ENCODE results near the gene FLYWCH1. TPM values are rescaled to one million over a fixed set of nuclear protein-coding genes. Genes with fewer than 3 reads are reported as not detected.

The FLYWCH1 gene
- total and polyA plus RNA-seq, 9 of the 15 experiments (the other 6 are each of a cell fraction or from before 2014, with no cell fraction given) = 0.18 to 33.6 (median 11.3) TPM

DNA sequence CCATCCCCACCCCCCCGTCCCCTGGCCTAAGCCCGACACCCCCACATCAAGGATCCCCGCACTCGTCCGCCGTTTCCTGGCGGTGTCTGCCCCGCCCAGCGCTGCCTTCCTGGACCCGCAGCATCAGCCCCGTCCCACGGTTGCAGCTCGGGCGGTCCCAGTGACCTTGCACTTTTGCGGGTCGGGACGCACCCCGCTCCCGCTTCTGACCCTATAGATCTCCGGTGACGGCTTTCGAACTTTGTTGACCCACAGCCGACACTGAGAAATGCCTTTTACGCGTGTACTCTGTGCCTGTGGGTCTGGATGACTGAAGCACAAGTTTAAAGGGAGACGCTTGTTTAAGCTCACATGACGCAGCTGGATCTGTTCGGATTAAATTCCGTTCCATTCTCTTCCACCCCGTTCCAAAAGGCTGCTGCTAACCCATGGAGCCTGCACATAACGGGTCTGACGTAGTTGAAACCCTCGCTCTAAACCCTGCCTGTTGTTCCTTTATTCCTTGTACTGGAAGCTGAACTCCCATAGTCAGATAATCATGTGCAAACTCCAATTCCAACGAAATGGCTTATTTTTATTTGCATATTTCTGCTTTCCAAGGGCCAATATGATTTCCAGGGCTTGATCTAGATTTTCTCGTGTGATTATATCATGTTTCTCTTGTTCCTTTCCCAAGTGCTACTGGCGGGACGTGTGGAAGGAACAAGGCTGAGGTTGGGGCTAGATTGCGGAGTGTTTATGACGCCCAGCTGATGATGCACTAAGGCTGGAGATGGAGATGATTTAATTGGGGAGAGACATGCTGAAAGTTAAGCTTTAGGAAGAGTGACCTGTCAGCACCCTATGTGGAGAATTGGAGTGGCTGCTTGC, 834 bp downstream of the FLYWCH1 start (continued):
- no peak for TF ChIP-seq ZNF445 (CRISPR knock-in tag; IDR thresholded peaks at IDR 0.05; ENCODE audit: low read depth)
- TF ChIP-seq TEAD2 (tag; IDR thresholded peaks at IDR 0.05) = no peak
- no peak for TF ChIP-seq ZNF785 (CRISPR knock-in tag; IDR thresholded peaks at IDR 0.05)
- no peak for TF ChIP-seq DDX20 (tag; IDR thresholded peaks at IDR 0.05; ENCODE audit: low read depth)
- TF ChIP-seq, protein P1, sequence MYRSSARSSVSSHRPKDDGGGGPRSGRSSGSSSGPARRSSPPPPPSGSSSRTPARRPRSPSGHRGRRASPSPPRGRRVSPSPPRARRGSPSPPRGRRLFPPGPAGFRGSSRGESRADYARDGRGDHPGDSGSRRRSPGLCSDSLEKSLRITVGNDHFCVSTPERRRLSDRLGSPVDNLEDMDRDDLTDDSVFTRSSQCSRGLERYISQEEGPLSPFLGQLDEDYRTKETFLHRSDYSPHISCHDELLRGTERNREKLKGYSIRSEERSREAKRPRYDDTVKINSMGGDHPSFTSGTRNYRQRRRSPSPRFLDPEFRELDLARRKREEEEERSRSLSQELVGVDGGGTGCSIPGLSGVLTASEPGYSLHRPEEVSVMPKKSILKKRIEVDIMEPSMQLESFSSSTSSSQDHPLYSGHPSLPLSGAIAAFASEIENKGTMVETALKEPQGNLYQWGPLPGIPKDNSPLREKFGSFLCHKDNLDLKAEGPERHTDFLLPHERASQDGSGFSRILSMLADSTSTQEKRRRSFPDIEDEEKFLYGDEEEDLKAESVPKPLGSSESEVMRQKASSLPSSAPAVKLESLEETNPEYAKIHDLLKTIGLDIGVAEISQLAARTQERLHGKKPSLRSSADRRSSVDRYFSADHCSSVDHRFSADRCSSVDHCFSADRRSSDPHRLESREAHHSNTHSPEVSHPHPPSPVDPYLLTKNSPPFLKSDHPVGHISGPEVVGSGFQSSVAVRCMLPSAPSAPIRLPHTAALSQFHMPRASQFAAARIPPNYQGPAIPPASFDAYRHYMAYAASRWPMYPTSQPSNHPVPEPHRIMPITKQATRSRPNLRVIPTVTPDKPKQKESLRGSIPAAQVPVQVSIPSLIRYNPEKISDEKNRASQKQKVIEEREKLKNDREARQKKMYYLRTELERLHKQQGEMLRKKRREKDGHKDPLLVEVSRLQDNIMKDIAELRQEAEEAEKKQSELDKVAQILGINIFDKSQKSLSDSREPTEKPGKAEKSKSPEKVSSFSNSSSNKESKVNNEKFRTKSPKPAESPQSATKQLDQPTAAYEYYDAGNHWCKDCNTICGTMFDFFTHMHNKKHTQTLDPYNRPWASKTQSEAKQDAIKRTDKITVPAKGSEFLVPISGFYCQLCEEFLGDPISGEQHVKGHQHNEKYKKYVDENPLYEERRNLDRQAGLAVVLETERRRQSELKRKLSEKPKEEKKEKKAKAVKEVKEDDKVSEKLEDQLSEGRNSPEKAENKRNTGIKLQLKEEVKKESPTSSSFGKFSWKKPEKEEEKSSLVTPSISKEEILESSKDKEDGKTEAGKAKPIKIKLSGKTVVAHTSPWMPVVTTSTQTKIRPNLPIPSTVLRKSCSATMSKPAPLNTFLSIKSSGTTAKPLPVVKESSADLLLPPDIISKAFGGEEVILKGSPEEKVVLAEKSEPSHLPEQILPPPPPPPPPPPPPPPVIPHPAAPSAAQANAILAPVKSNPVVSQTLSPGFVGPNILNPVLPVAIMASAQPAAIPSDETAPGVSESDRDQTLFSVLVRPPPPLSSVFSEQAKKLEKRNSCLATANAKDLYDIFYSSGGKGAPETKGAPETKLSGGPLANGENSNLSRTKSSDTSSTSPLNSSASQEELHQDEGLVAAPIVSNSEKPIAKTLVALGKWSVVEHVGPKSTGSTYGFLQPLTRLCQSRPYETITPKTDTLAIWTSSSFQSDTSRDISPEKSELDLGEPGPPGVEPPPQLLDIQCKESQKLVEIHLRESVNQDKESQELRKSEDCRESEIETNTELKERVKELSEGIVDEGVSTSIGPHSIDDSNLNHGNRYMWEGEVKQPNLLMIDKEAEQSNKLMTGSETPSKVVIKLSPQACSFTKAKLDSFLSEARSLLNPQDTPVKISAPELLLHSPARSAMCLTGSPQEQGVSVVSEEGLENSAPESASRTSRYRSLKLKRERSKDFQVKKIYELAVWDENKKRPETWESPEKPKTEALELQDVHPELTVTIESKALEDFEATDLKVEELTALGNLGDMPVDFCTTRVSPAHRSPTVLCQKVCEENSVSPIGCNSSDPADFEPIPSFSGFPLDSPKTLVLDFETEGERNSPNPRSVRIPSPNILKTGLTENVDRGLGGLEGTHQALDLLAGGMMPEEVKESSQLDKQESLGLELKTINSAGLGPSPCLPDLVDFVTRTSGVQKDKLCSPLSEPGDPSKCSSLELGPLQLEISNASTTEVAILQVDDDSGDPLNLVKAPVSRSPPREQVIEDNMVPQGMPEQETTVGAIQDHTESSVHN (IDR thresholded peaks at IDR 0.05; ENCODE audit: borderline replicate concordance in 1 of 2, low read depth in 1 of 2) = no peak
- TF ChIP-seq, protein P2, sequence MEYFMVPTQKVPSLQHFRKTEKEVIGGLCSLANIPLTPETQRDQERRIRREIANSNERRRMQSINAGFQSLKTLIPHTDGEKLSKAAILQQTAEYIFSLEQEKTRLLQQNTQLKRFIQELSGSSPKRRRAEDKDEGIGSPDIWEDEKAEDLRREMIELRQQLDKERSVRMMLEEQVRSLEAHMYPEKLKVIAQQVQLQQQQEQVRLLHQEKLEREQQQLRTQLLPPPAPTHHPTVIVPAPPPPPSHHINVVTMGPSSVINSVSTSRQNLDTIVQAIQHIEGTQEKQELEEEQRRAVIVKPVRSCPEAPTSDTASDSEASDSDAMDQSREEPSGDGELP (CRISPR knock-in tag; IDR thresholded peaks at IDR 0.05; ENCODE audit: borderline replicate concordance) = peak; percentile 5; the same call in 1 of the 2 replicates
- TF ChIP-seq SAFB2 (IDR thresholded peaks at IDR 0.05; ENCODE audit: borderline replicate concordance, low read depth, low read length, severe bottlenecking) = no peak
- TF ChIP-seq RAD21 (CRISPR knock-in tag; conservative IDR thresholded peaks at IDR 0.05 in 1 of 2, IDR thresholded peaks at IDR 0.05 in 1 of 2) = no peak
- TF ChIP-seq KLF10 (CRISPR knock-in tag; IDR thresholded peaks at IDR 0.05) = no peak
- TF ChIP-seq, protein P3, sequence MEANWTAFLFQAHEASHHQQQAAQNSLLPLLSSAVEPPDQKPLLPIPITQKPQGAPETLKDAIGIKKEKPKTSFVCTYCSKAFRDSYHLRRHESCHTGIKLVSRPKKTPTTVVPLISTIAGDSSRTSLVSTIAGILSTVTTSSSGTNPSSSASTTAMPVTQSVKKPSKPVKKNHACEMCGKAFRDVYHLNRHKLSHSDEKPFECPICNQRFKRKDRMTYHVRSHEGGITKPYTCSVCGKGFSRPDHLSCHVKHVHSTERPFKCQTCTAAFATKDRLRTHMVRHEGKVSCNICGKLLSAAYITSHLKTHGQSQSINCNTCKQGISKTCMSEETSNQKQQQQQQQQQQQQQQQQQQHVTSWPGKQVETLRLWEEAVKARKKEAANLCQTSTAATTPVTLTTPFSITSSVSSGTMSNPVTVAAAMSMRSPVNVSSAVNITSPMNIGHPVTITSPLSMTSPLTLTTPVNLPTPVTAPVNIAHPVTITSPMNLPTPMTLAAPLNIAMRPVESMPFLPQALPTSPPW (CRISPR knock-in tag; IDR thresholded peaks at IDR 0.05) = 0 out of 2 replicates have a peak, but pooled peaks have one; percentile 39
- TF ChIP-seq ZC3H11A (IDR thresholded peaks at IDR 0.05; ENCODE audit: low read depth, low read length) = no peak
- no peak for TF ChIP-seq TFAM (CRISPR knock-in tag; conservative IDR thresholded peaks at IDR 0.05)
- TF ChIP-seq HMG20B (CRISPR knock-in tag; IDR thresholded peaks at IDR 0.05) = no peak
- TF ChIP-seq TRIM24 (IDR thresholded peaks at IDR 0.05) = no peak
- peak in 1 of 2 experiments; percentile 58; a peak in 1 of 4 replicates for TF ChIP-seq FOXA3 (CRISPR knock-in tag; conservative IDR thresholded peaks at IDR 0.05 in 1 of 2, IDR thresholded peaks at IDR 0.05 in 1 of 2)
- no peak for TF ChIP-seq PRMT5 (CRISPR knock-in tag; IDR thresholded peaks at IDR 0.05)
- TF ChIP-seq POLR2A (conservative IDR thresholded peaks at IDR 0.05) = no peak

All from K562 (cell line).